ENCODE results near the gene TRIM21.
"Not testable (repeated sequence)": the region's sequence is repeated elsewhere in the genome, so short reads cannot be mapped to it uniquely, and the experiment has no call there.

Gene TRIM21

GRCh38 chr11:4393209-4393857 is at the start of gene TRIM21:
TRIM21 (minus strand) TSS chr11:4393702; CDS start chr11:4390409, 3,293 bp downstream.
- DNase-seq = peak; percentile 91

- DNase-seq = no peak
Measured at GRCh38 chr11:4441515-4441914, 48.0 kb upstream of the TRIM21 start.

GRCh38 chr11:4436411-4436810 is 42.9 kb upstream of the TRIM21 start:
- no peak for DNase-seq

- DNase-seq = no peak
Measured at GRCh38 chr11:4433856-4434255, 40.4 kb upstream of the TRIM21 start.

- no peak for DNase-seq
Measured at GRCh38 chr11:4430051-4430450, 36.5 kb upstream of the TRIM21 start.

GRCh38 chr11:4418403-4418802 is 24.9 kb upstream of the TRIM21 start:
- no peak for DNase-seq

- DNase-seq = no peak
Measured at GRCh38 chr11:4416816-4417215, 23.3 kb upstream of the TRIM21 start.

GRCh38 chr11:4416306-4416705 is 22.8 kb upstream of the TRIM21 start:
- DNase-seq = no peak

GRCh38 chr11:4406206-4406605 is 12.7 kb upstream of the TRIM21 start:
- not testable (repeated sequence) for DNase-seq

- DNase-seq = no peak
Measured at GRCh38 chr11:4393858-4394223, 339 bp upstream of the TRIM21 start.

- no peak for DNase-seq
Measured at GRCh38 chr11:4388221-4388620, 5.3 kb downstream of the TRIM21 start.

GRCh38 chr11:4385978-4386740 is 7.3 kb downstream of the TRIM21 start:
- DNase-seq = no peak

- no peak for DNase-seq
Measured at GRCh38 chr11:4381901-4382300, 11.6 kb downstream of the TRIM21 start.

GRCh38 chr11:4375431-4376140 is 17.9 kb downstream of the TRIM21 start:
- no peak for DNase-seq

GRCh38 chr11:4370166-4370565 is 23.3 kb downstream of the TRIM21 start:
- DNase-seq = no peak

- DNase-seq = no peak
Measured at GRCh38 chr11:4368286-4368685, 25.2 kb downstream of the TRIM21 start, which contains the start of gene OR52B4. OR52B4 (minus strand) TSS chr11:4368386; CDS start chr11:4368295, 91 bp downstream.

- DNase-seq = not testable (repeated sequence)
Measured at GRCh38 chr11:4348142-4348541, 45.4 kb downstream of the TRIM21 start.

GRCh38 chr11:4345366-4345765 is 48.1 kb downstream of the TRIM21 start:
- DNase-seq = not testable (repeated sequence)
